Gastrocnemius medialis (tissue), 4 donors: ENCODE data around the gene SPTBN2.

Source experiments
- POLR2A ChIP-seq, 2 donors: fragments of 450-650 bp; IDR thresholded peaks; one replicate each; pipeline ENCODE4 v1.6.1; 2017; ENCODE audit warnings: antibody characterized with exemption in 2 of 2, mild to moderate bottlenecking in 2 of 2, moderate library complexity in 2 of 2
- TF ChIP-seq, protein P1 (sequence below), 5 experiments: fragments of 450-650 bp in 3 of 5; fragments of 200-600 bp in 2 of 5; sonication (generic) in 2 of 5; IDR thresholded peaks in 4 of 5; conservative IDR thresholded peaks in 1 of 5; 1 replicate in 4 of 5; 2 replicates in 1 of 5; pipeline ENCODE4 v1.5.1; 2016 to 2019; ENCODE audit warnings: antibody characterized with exemption in 5 of 5, mild to moderate bottlenecking in 3 of 5, moderate library complexity in 3 of 5

- TF ChIP-seq POLR2A (IDR thresholded peaks at IDR 0.05): no peak
- TF ChIP-seq, protein P1, sequence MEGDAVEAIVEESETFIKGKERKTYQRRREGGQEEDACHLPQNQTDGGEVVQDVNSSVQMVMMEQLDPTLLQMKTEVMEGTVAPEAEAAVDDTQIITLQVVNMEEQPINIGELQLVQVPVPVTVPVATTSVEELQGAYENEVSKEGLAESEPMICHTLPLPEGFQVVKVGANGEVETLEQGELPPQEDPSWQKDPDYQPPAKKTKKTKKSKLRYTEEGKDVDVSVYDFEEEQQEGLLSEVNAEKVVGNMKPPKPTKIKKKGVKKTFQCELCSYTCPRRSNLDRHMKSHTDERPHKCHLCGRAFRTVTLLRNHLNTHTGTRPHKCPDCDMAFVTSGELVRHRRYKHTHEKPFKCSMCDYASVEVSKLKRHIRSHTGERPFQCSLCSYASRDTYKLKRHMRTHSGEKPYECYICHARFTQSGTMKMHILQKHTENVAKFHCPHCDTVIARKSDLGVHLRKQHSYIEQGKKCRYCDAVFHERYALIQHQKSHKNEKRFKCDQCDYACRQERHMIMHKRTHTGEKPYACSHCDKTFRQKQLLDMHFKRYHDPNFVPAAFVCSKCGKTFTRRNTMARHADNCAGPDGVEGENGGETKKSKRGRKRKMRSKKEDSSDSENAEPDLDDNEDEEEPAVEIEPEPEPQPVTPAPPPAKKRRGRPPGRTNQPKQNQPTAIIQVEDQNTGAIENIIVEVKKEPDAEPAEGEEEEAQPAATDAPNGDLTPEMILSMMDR (IDR thresholded peaks at IDR 0.05 in 4 of 5, conservative IDR thresholded peaks at IDR 0.05 in 1 of 5): no peak
Observed at GRCh38 chr11:66693356-66694055, 35.5 kb downstream of the SPTBN2 start.
